ENCODE measurements around the gene DHTKD1. TPM values are rescaled to one million over a fixed set of nuclear protein-coding genes. Genes with fewer than 3 reads are reported as not detected.

The DHTKD1 gene
- 41.7 TPM for total RNA-seq

DNA sequence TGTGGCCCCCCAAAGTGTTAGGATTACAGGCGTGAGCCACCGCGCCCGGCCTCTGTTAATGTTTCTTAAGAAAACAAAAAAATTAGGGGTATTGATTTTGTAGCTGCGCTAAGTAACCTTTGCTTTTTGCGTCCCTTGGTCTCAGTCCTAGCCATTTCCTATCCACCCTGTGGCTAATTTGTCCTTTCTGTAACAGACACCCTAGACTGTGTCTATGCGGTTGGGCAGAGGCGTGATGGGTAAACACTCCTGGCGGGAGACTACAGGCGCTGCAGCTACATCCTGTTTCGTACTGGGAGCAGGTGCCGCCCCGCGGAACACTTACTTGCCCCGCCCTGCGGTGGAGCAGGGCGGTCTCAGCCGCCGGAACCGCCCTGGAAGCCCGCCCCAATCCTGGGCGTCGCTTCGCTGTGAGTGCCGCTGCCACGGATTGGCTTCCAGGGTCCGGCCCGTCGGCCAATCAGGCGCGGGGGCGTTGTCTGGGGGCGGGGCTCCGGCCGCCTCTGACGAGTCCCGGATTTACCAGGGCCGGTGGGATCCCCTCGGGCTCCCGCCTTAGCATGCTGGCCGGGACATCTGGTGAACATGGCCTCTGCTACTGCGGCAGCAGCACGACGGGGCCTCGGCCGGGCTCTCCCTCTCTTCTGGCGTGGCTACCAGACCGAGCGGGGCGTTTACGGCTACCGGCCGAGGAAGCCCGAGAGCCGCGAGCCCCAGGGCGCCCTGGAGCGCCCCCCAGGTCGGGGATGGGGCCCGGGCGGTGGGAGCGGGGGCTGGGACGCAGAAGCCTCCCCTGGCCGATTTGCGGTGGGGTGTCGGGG lies at the start of gene DHTKD1:
DHTKD1 (plus strand) TSS at position 506 of the 821 bp plus-strand sequence; CDS start at position 586, 80 bp downstream.

GRCh38 chr10:12042797-12043651 lies 25.7 kb upstream of the DHTKD1 start, which contains the start of gene UPF2:
TSS of gene UPF2 (minus strand) at chr10:12042809. CDS start at chr10:12035423, 7,386 bp downstream.

GRCh38 chr10:12129222-12130111 lies 60.7 kb downstream of the DHTKD1 start, which contains the start of gene SEC61A2:
TSS of gene SEC61A2 (plus strand) at chr10:12129677. CDS start at chr10:12129788, 111 bp downstream.

Other genes with a start within 250 kb of the DHTKD1 start
- gene PROSER2, start 245.6 kb upstream of the DHTKD1 start, total RNA-seq: 7.4 TPM
- gene UPF2, start 26.1 kb upstream of the DHTKD1 start, total RNA-seq: 44.3 TPM
- gene SEC61A2, start 60.7 kb downstream of the DHTKD1 start, total RNA-seq: 35.6 TPM
- 42.3 TPM for gene NUDT5, start 126.9 kb downstream of the DHTKD1 start, total RNA-seq
- gene CDC123, start 127.2 kb downstream of the DHTKD1 start, total RNA-seq: 55.3 TPM

Measured in camera-type eye (tissue), 1 donor.